Measurements from ENCODE around the gene IHH.

Gene IHH

GRCh38 chr2:219073413-219074129, 12.8 kb upstream of the IHH start:
- no peak for DNase-seq

- no peak for DNase-seq
Measured at GRCh38 chr2:219072741-219073250, 12.1 kb upstream of the IHH start.

GRCh38 chr2:219071131-219071816, 10.6 kb upstream of the IHH start:
- DNase-seq = no peak

- no peak for DNase-seq
Measured at GRCh38 chr2:219065484-219065883, 4.8 kb upstream of the IHH start.

GRCh38 chr2:219062081-219062480, 1.4 kb upstream of the IHH start:
- DNase-seq = no peak

- peak; percentile 62 for DNase-seq
Measured at GRCh38 chr2:219059725-219060682, 717 bp downstream of the IHH start.

- no peak for DNase-seq
Measured at GRCh38 chr2:219059375-219059724, 1.4 kb downstream of the IHH start.

GRCh38 chr2:219058541-219059374, 2.0 kb downstream of the IHH start:
- peak; percentile 62 for DNase-seq

- DNase-seq = peak; percentile 88
Measured at GRCh38 chr2:219057709-219058540, 2.8 kb downstream of the IHH start.

- DNase-seq = no peak
Measured at GRCh38 chr2:219056896-219057708, 3.6 kb downstream of the IHH start.

GRCh38 chr2:219056176-219056895, 4.4 kb downstream of the IHH start:
- DNase-seq = no peak

- DNase-seq = no peak
Measured at GRCh38 chr2:219054956-219055903, 5.5 kb downstream of the IHH start.

GRCh38 chr2:219049282-219049681, 11.4 kb downstream of the IHH start:
- no peak for DNase-seq

GRCh38 chr2:219045937-219046550, 14.7 kb downstream of the IHH start:
- DNase-seq = no peak

- peak; percentile 30 for DNase-seq
Measured at GRCh38 chr2:219042750-219043149, 18.0 kb downstream of the IHH start.

GRCh38 chr2:219042157-219042556, 18.6 kb downstream of the IHH start:
- DNase-seq = no peak

- DNase-seq = no peak
Measured at GRCh38 chr2:219041252-219041651, 19.5 kb downstream of the IHH start, which contains the start of gene CFAP65. TSS of gene CFAP65 (minus strand) at chr2:219041516. CDS start at chr2:219039048, 2,468 bp downstream.

GRCh38 chr2:219038600-219038999, 22.1 kb downstream of the IHH start:
- DNase-seq = no peak

Data from activated CD8-positive, alpha-beta memory T cell treated with anti-CD3 and anti-CD28 coated beads, Interleukin-2, amount 50 U/mL, for 48 hours (primary cell).